Thyroid gland (tissue), 4 donors: Measurements from ENCODE around the gene SLCO3A1. TPM values are rescaled to one million over a fixed set of nuclear protein-coding genes. Genes with fewer than 3 reads are reported as not detected.

Experiments
- DNase-seq, 2 donors: peaks; one replicate each; pipeline ENCODE4 v3.0.0-alpha.2; 2019
- H3K27ac ChIP-seq, 3 donors: fragments of 200-600 bp; sonication (generic); 1 replicate in 2 of 3; 2 replicates in 1 of 3; pipeline ENCODE4 v1.5.1; 2016 to 2019; ENCODE audit warnings: mild to moderate bottlenecking in 1 of 3, moderate library complexity in 1 of 3
- H3K27me3 ChIP-seq: fragments of 200-600 bp; sonication (generic); one replicate; pipeline ENCODE4 v1.5.1; 2019
- H3K36me3 ChIP-seq, 2 donors: fragments of 200-600 bp; sonication (generic); one replicate each; pipeline ENCODE4 v1.5.1; 2016 to 2019
- H3K4me1 ChIP-seq, 2 donors: fragments of 200-600 bp; sonication (generic); one replicate each; pipeline ENCODE4 v1.5.1; 2017 to 2019
- H3K4me3 ChIP-seq, 3 donors: fragments of 200-600 bp; sonication (generic); replicated peaks in 1 of 3; 1 replicate in 2 of 3; 2 replicates in 1 of 3; pipeline ENCODE4 v1.5.1; 2016; ENCODE audit warnings: mild to moderate bottlenecking in 1 of 3
- H3K9me3 ChIP-seq: fragments of 200-600 bp; sonication (generic); one replicate; pipeline ENCODE4 v1.5.1; 2017
- POLR2A ChIP-seq, 2 donors: fragments of 450-650 bp; IDR thresholded peaks; one replicate each; pipeline ENCODE4 v1.6.1; 2017; ENCODE audit warnings: antibody characterized with exemption in 2 of 2, mild to moderate bottlenecking in 2 of 2, moderate library complexity in 1 of 2
- WGBS, 2 donors: methylation state at CpG; one replicate each; pipeline ENCODE4 v1.1.5; 2017; 5-methylcytosine and 5-hydroxymethylcytosine counted together
- intact Hi-C: fragments of 100-400 bp; cut with DNase I; formaldehyde crosslinking; loops from one replicate; pipeline ENCODE4 v1.15.1; 2023
- total RNA-seq, 4 donors: library from RNA; depleted of rRNA; stranded (reverse); fragments of >200 nt; gene quantifications; one replicate each; pipeline ENCODE4 v1.2.3, GENCODE V29; 2016
- TF ChIP-seq, protein P1 (sequence below), 6 experiments: fragments of 200-600 bp in 3 of 6; fragments of 450-650 bp in 3 of 6; sonication (generic) in 3 of 6; IDR thresholded peaks; one replicate each; pipeline ENCODE4 v1.5.1; 2016 to 2019; ENCODE audit warnings: antibody characterized with exemption in 6 of 6, mild to moderate bottlenecking in 2 of 6, inconsistent platforms in 1 of 6, moderate library complexity in 1 of 6

The SLCO3A1 gene
- total RNA-seq, 4 donors from 2014 or later, result 23.3 to 31.4 (median 28.0) TPM

- Histone ChIP-seq H3K36me3 (peaks cover 0 to 12% of the 10 kb centered on the region in 2 donors), H3K4me3 (no peak overlapping the region), H3K27me3 (no peaks in the 10 kb centered on the region), H3K27ac (no peak overlapping the region), H3K4me1 (no peaks in the 10 kb centered on the region), H3K9me3 (no peaks in the 10 kb centered on the region)
- intact Hi-C loops, result no loop called here
- no peak for DNase-seq
- 80 to 91% methylated on average over 2 of the region's 2 CpGs for WGBS, 2 donors
- TF ChIP-seq, protein P1, sequence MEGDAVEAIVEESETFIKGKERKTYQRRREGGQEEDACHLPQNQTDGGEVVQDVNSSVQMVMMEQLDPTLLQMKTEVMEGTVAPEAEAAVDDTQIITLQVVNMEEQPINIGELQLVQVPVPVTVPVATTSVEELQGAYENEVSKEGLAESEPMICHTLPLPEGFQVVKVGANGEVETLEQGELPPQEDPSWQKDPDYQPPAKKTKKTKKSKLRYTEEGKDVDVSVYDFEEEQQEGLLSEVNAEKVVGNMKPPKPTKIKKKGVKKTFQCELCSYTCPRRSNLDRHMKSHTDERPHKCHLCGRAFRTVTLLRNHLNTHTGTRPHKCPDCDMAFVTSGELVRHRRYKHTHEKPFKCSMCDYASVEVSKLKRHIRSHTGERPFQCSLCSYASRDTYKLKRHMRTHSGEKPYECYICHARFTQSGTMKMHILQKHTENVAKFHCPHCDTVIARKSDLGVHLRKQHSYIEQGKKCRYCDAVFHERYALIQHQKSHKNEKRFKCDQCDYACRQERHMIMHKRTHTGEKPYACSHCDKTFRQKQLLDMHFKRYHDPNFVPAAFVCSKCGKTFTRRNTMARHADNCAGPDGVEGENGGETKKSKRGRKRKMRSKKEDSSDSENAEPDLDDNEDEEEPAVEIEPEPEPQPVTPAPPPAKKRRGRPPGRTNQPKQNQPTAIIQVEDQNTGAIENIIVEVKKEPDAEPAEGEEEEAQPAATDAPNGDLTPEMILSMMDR (IDR thresholded peaks at IDR 0.05), result no peak
- TF ChIP-seq POLR2A (IDR thresholded peaks at IDR 0.05), result no peak
Measured at GRCh38 chr15:92130244-92130643, 276.7 kb downstream of the SLCO3A1 start.

DNA sequence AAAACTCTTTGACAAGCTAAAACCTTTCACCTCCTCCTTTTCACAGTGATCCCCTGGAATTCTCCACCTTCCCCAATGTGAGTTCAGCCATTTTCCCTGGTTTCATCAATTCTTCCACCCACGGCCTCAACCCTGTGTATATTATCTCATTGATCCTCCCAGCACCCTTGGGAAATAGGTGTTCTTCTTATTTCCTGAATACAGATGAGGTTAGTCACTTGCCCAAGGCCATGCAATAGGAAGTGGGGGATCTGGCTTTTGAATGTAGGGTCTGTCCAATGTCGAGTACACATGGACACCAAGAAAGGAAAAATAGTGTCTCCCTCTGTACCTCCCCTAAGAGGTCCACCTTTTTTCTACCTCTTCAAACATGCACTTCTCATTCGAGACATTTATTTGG lies 277.4 kb downstream of the SLCO3A1 start:
- Histone ChIP-seq H3K4me3 (no peak overlapping the region), H3K4me1 (no peaks in the 10 kb centered on the region), H3K27me3 (no peaks in the 10 kb centered on the region), H3K27ac (no peak overlapping the region), H3K9me3 (no peaks in the 10 kb centered on the region), H3K36me3 (peaks cover 0 to 12% of the 10 kb centered on the region in 2 donors)
- intact Hi-C loops, result no loop called here
- TF ChIP-seq, protein P1 (IDR thresholded peaks at IDR 0.05), result no peak
- TF ChIP-seq POLR2A (IDR thresholded peaks at IDR 0.05), result no peak
- WGBS, 2 donors, result 94 to 97% methylated on average over 3 of the region's 3 CpGs
- no peak for DNase-seq

DNA sequence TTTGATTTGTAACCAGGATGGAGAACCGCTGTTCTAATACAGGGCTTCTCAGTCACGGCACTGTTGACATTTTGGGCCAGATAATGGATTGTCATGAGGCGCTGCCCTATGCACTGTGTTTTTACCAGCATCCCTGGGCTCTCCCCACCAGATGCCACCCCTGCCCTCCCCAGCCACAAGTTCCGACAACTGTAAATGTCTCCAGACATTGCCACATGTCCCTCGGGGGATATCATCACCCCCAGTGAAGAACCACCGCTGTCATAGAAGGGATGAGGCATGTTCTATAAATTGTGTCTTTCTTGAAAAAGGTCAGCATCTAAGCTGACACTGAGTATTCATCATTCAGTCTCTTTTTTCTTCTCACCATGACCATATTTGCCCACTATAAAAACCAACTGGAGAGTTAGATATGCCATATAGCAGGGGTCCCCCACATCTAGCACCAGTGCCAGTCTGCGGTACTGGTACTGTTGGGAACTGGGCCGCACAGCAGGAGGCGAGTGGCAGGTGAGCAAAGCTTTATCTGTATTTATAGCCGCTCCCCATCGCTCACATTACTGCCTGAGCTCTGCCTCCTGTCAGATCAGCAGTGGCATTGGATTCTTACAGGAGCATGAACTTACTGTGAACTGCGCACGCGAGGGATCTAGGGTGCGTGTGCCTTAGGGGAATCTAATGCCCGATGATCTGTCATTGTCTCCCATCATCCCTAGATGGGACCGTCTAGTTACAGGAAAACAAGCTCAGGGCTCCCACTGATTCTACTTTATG lies 279.7 kb downstream of the SLCO3A1 start:
- no peak overlapping the region for H3K4me3 ChIP-seq
- H3K9me3 ChIP-seq, result no peaks in the 10 kb centered on the region
- peaks cover 0 to 4% of the 10 kb centered on the region in 2 donors for H3K36me3 ChIP-seq
- no peaks in the 10 kb centered on the region for H3K4me1 ChIP-seq
- no peaks in the 10 kb centered on the region for H3K27me3 ChIP-seq
- WGBS, 2 donors, result 97 to 98% methylated on average over 17 of the region's 17 CpGs
- TF ChIP-seq, protein P1 (IDR thresholded peaks at IDR 0.05), result no peak
- no peak for TF ChIP-seq POLR2A (IDR thresholded peaks at IDR 0.05)
- DNase-seq, result no peak
- intact Hi-C loops, result no loop called here
- H3K27ac ChIP-seq, result no peak overlapping the region

- intact Hi-C loops, result no loop called here
- no peaks in the 10 kb centered on the region for H3K36me3 ChIP-seq
- no peak for TF ChIP-seq POLR2A (IDR thresholded peaks at IDR 0.05)
- TF ChIP-seq, protein P1 (IDR thresholded peaks at IDR 0.05), result no peak
- no peaks in the 10 kb centered on the region for H3K4me1 ChIP-seq
- no peaks in the 10 kb centered on the region for H3K27me3 ChIP-seq
- H3K4me3 ChIP-seq, result no peak overlapping the region
- H3K27ac ChIP-seq, result no peak overlapping the region
- no peaks in the 10 kb centered on the region for H3K9me3 ChIP-seq
- WGBS, 2 donors, result 94 to 97% methylated on average over 5 of the region's 5 CpGs
- DNase-seq, result no peak
Measured at GRCh38 chr15:92140796-92141195, 287.3 kb downstream of the SLCO3A1 start.

DNA sequence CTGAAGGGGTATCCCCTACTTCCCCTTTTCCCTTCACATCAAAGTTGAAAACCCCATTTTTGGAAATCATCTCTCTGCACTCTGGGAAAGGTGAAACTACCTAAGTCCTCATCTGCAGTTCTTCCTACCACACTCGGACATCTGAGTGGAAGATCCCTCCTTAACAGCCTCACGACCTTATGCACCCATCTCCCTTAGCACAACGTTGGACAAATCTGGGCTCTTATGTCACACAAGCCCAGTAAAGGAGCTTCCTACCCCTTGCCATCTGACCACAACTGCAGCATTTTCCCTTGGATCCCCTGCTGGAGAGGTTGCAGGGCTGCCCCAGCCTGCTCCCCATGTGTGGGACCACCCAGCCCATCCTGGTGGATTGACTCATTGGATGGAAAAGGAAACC lies 288.1 kb downstream of the SLCO3A1 start:
- TF ChIP-seq, protein P1 (IDR thresholded peaks at IDR 0.05), result no peak
- no peaks in the 10 kb centered on the region for H3K9me3 ChIP-seq

More for the DNA sequence above, 288.1 kb downstream of the SLCO3A1 start:
- no peak for DNase-seq
- Histone ChIP-seq H3K4me3 (no peak overlapping the region), H3K27ac (no peak overlapping the region), H3K4me1 (no peaks in the 10 kb centered on the region), H3K36me3 (no peaks in the 10 kb centered on the region), H3K27me3 (no peaks in the 10 kb centered on the region)
- WGBS, 2 donors, result 91 to 92% methylated on average over 3 of the region's 3 CpGs
- intact Hi-C loops, result no loop called here
